Activated CD4-positive, alpha-beta T cell treated with anti-CD3 and anti-CD28 coated beads, Interleukin-2, Interleukin-6, amounts not matched to agents 100 ng/mL and 50 ng/mL, durations not matched to agents 16 hours and 8 hours (primary cell): ENCODE measurements around the gene ABCA13.

ENCODE experiments used
- DNase-seq: peaks from one replicate; pipeline ENCODE4 v3.0.0-alpha.2; 2020

Gene ABCA13

DNA sequence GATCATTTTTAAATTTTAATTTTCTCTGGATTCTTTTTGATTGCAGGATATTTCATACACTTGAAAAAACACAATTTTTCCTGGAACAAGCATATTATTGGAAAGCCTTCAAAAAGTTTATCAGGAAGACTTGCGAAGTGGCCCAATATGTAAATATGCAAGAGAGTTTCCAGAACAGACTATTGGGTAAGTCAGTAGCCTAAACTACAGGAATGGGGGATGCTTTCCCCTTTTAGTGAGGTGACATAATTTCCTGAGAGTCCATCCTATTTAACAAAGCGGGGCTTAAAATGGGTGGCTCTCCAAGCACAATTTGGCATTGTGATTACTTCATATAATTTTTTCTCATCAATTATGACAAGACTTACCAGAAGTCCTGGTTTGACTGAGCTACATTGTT, 77.9 kb downstream of the ABCA13 start:
- no peak for DNase-seq

DNA sequence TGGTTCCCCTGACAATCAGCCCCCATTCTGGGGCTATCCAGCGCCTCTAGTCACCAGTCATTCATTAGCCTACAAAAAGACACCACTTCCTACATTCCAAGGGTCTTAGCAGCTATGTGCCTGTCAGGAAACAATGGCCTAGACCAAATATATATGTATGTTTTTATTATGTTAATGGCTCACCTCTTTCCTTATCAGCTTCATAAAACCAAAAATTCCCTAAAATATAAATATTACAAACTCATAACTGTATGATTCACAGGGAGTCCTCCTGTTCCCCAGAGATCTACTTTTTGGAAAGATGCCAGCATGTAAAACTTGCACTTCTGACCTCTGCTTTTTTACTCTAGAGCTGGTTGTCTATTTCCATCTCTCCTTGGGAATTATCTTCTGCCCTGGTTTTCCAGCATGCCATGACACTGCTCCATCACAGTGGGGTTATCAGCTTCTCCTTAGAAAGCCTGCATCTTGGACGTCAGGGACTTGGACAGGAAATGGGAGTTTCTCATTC, 79.2 kb downstream of the ABCA13 start:
- no peak for DNase-seq

DNA sequence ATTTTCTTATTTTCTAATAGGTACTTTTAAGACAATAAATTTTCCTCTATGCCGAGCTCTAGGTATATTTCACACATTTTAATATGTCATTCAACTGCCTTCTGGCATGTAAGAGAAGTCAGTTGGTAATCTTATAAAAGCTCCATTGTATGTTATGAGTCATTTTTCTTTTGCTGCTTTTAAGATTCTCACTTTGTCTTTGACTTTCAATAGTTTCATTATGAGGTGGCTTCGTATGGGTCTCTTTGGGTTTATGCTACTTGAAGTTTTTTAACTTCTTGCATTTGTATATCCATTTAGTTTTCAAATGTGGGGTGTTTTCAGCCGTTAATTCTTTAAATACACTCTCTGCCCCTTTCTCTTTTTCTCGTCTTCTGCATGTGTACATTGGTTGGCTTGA, 80.5 kb downstream of the ABCA13 start:
- DNase-seq = peak; percentile 74

DNA sequence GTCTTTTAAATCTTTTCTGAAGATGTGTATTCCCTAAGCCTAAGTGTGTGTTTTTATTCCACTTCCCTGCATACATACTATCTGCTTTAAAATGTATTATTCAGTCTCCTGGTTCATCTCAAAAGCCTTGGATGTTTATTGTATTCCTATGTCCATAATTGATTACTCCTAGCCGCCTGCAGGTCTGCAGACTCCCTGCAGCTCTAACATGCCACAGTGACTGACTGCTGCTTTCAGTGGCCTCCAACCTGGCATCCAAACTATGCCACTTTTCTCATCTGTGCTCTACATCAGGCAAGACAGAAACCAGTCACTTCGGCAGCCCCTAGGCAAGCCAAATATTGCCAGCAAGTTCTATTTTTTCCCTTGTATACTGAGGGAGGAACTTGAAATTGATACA, 81.7 kb downstream of the ABCA13 start:
- DNase-seq = peak; percentile 4

DNA sequence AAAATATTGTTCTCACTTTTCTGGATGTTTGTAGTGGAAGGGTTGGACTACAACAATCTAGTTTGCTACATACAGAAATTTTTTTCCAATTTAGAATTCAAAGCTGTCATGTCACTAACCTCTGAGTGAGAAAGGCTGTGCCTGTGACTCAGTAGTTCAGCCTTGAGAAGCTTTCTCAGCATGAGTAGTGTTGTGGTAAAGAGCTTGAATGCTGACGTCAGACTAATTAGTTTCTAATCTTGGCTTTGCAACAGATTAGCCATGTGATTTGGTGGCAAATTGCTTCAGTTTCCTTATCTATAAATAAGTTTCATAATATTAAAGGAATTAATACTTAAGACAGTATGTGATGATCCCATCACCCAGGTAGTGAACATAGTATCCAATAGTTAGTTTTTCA, 83.8 kb downstream of the ABCA13 start:
- DNase-seq = peak; percentile 76

DNA sequence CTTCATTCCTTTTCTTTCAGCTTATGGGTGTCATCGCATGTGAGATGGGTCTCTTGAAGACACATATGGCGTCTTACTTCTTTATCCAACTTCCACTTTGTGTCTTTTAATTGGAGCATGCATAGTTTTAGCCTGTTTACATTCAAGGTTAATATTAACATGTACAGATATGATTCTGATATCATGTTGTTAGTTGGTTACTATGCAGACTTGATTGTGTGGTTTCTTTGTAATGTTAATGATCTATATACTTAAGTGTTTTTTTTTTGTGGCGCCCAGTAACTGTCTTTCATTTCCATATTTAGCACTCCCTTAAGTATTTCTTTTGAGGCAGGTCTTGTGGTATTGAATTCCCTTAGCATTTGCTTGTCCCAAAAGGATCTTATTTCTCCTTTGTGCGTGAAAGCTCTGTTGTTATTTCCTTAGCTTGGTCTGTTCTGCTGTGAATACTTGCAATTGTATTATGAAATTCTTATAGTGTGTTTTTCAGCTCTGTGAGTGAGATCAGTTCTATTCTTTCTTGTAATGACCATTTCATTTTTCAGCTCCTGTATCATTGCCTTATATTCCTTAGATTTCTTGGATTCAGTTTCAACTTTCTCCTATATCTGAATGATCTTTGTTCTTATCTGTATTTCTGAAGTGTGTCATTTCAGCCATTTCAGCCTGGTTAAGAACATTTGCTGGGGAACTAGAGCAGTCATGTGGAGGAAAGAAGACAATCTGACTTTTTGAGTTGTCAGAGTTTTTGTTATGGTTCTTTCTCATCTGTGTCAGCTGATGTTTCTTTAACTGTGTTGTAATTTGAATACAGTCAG, 88.4 kb downstream of the ABCA13 start:
- DNase-seq = no peak

DNA sequence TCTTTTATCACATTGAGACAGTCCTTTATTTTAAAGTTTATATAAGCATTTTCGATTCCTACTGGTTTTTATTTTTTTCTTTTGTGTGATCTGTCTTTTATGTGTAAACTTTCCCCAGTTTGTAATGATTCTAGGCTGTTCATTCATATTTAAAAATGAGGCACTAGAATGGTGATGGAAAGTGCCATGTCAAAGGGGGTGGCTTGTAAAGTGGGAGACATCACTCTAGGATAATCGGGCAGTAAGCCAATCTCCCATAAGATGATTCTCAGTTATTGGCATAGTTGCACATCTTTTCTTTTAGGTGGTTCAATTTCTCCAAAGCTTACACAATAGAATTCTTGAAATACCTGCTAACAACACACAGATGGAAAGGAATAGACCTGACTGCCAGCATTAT, 90.4 kb downstream of the ABCA13 start:
- no peak for DNase-seq

DNA sequence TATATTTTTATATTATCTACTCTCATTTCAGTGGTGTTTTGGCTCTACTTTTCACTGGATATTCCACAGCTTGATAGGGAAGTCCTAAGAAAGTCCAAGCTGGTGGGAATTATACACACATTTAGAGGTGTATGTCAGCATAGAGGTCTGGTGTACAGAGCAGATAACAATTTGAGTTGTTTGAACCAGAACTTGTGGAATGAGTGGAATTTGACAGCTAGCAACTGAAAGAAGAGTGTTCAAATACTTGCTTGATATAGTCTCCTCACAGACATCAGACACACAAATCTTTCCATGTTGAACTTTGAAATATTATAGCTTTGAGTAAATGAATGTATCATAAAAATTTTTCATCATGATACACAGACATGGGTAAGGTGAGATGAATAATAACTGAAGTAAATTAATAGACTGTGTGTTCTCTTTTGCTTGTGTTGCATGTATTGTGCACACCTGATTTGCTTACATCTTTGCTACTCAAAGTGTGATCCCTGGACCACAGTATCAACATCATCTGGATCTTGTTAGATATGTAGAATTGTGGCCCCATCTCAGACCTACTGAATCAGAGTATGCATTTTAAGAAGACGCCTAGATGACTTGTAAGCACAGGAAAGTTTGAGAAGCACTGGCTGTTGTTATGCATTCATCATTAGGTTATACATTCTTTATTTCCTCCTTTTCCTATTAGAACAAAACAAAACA, 91.5 kb downstream of the ABCA13 start:
- DNase-seq = no peak

DNA sequence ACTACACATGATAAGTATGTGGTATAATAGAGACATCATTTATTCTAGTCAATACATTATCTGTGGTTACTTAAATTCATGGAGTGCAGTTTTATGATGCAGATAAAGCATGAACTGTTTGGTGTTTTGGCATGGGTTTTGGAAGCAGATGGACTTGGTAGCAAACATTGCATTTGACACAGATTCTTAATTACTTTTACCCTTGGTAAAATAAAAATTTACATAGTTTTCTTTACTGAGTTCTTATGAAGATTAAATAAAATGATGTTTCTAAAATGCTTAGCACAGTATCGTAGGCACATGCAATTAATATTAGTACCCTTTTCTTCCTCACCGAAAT, 92.0 kb downstream of the ABCA13 start:
- no peak for DNase-seq

DNA sequence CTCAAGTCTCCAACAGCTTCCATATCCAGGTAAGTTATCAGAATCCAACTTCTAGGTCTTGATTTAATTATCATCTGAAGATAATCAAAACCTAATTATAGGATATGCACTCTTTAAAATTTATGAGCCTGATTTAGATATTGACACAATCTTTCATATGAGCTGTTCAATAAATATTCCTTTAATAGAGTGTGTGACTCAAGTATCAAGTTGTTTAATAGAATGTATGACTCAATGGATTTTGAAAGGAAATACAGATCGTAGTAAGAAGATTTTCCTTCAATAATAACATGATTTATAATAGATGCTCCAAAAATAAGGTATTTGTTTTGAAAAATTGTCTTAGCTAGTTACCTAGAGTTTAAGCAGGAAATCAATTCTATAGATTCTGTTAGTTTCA, 97.8 kb downstream of the ABCA13 start:
- no peak for DNase-seq

DNA sequence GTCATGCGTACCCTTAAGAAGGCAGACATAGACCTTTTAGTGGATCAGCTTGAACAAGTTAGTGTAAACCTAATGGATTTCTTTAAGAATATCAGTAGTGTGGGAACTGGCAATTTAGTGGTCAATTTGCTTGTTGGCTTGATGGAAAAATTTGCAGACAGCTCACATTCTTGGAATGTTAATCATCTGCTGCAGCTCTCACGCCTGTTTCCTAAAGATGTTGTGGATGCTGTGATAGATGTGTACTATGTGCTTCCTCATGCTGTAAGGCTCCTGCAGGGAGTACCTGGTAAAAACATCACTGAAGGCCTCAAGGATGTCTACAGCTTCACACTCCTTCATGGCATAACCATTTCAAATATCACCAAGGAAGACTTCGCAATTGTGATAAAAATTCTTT, 103.4 kb downstream of the ABCA13 start:
- DNase-seq = no peak

DNA sequence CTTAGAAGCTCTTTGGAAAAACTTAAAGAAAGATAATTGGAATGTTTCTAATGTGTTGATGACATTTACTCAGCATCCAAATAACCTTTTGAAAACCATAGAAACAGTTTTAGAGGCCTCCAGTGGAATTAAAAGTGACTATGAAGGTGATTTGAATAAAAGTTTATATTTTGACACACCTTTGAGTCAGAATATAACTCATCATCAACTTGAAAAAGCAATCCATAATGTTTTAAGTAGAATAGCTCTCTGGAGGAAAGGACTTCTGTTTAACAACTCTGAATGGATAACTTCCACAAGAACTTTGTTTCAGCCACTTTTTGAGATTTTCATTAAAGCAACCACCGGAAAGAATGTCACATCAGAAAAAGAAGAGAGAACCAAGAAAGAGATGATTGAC, 108.2 kb downstream of the ABCA13 start:
- DNase-seq = no peak

DNA sequence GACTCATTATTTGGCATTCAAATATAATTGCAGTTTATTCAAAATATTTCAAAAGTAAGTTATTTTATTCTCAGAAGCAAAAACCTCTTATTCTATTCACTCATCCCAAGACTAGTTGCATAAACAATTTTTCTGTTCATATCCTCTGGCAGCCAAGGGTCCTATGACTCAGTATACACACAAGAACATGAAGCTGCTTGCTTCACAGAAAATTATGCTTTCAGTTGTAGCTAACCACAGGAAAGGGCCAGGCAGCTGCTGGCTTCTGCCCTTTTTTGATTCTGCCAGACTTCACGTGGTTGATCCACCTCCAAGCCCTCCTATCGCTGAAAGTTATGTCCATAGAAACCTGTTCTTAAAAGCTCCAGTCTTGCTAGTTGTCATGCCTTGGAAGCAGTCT, 108.8 kb downstream of the ABCA13 start:
- peak; percentile 63 for DNase-seq

DNA sequence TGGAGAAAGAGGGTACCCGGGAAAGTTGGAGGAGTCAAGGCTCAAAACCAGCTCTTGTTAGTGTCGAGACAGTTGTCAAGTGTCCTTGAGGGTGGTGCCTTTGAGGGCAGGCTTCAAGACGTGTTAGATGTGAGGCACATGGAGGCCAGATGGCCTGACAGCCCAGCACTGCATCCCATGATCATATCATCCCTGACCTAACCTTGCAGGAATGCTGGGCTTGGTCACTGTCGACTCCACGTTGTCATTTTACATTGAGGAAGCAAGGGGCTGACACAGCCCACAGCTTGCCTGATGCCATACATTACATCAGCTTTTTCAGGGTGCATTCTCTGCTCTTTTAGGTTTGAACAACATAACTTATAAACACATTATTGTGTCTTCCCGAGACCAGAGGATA, 114.1 kb downstream of the ABCA13 start:
- no peak for DNase-seq

DNA sequence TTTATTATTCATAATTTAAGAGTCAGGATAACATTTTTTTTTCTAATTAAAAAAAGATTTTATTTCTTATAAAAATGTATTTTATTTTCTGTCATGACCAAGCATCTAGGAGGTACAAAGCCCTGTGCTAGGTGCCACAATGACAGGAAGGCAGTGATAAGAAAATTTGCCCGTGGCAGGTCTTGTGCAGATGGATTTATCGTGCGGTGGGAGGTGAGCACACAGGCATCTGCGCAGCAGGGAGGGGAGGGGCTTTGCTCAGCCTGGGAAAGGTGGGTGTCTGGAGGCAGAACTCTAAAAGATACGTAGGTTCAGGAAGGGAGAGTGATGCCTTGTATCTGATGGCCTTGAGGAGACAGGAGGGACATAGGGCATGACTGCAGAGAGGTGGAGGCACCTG, 115.6 kb downstream of the ABCA13 start:
- no peak for DNase-seq

DNA sequence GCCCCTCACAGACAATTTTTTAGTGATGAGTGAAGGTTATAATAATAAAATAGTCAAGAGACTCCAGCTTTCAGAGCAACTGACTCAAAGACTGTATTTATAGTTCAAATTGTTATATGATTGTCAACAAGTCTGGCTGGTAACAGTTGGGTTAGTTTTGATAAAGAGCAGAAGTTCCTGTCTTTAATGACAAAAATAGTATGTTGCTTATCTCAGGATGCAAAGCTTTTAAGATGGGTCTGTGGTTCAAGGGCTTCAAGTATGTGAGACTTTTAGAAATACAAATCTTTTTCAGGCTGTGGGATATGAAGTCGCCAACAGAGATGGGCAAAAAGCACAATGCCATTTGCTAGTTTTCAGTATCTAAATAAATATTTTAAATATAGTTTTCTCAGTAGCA, 118.4 kb downstream of the ABCA13 start:
- DNase-seq = no peak

DNA sequence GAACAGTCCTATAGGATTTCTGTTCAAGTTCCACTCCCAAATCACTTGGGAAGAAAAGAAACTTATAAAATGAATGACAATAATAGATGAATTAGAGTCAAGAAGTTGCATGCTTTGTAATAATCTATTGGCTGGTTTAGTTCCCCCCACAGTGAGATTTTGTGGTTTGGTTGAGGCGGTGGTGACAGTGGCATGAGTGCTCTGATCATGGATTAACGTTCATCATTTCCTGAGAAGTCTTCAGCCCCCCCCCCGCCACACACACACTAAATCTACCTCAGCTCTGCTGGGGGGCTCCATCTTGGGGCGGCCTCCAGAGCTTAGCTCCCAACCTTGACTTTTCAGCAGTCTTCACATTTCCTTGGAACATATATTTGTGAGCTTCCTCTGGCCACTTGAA, 121.7 kb downstream of the ABCA13 start:
- DNase-seq = no peak

DNA sequence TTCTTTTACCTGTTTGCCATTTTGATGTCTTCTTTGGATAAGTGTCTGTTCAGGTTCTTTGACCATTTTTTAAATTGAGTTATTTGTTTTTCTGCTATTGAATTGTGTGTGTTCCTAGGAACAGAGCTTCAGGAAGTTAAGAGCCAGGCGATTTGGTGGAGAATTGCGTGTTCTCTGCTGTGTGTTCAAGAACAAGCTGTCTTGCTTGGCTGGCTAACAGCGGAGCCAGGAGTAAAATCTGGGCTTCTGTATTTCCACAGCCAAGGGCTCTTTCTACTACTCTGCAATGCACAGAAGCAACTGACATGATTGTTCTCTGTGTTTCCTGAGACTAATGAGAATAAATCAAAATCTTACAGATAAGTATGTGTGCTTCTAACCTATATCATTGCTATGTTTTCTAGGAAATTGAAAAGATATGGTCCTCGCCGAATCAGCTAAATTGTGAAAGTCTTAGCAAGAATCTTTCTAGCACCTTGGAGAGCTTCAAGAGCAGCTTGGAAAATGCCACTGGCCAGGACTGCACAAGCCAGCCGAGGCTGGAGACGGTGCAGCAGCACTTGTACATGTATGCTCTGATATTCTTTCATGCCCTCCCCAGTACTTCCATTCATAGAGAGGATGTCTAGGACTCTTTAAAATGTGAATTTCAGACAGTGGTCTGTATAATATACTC, 124.2 kb downstream of the ABCA13 start:
- no peak for DNase-seq

DNA sequence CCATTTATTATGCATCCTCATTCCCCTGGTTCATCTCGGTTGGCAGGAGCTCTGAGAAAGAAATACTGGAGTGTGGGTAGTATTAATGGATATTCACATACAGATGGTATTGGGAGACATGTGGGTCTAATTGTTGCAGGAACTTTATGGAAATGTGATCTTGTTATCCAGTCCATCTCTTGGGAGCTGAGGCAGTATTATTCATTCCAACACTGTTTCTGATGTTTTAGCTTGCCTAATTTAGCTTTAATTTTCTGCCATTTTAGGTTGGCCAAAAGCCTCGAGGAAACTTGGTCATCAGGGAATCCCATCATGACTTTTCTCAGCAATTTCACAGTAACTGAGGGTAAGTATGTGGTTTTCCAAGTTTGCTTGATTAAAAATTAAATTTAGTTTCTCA, 125.7 kb downstream of the ABCA13 start:
- DNase-seq = no peak

DNA sequence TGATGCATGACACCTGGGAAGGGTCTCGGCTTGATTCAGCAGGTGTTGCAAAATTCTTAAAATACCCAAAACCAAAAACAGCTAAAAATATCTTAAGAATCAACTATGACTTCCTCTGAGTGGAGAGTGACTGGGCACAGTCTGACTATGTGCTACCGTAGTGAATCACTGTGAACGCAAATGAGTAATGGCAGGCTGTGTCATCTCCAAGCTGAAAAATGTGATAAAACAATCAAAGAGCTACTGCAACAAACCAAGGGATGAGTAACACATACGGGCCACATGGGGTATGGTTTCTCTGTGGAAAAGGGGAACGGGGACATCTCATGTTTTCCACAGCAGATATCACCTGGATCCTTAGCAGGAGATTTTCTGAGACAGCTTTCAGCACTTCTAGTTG, 127.5 kb downstream of the ABCA13 start:
- peak; percentile 83 for DNase-seq

DNA sequence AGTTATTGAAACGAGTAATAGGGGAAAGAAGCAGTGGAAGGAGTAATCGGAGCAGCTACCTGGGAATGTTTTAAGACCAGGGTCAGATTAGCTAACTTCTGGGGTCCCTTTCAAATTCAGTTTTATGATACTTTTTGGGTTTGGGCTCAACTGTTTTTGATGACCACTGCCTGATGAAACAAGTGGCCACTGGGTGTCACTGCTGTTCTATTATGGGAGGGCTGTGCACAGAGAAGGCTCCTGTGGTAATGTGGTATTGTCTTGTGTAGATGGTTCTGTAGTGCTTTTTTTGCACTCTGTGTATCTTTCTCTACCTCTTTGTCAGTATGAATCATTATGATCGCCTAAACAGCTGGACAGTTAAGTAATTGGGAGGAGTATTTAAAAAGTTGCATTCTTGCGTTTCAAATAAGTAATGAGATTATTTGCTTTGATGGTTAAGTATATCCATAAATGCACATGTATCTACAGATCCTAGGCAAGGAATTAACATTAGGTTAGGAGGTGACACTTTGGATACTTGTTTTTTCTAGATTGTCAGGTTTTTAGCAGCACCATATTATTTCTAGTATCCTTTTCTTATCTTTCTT, 128.4 kb downstream of the ABCA13 start:
- DNase-seq = peak; percentile 79

DNA sequence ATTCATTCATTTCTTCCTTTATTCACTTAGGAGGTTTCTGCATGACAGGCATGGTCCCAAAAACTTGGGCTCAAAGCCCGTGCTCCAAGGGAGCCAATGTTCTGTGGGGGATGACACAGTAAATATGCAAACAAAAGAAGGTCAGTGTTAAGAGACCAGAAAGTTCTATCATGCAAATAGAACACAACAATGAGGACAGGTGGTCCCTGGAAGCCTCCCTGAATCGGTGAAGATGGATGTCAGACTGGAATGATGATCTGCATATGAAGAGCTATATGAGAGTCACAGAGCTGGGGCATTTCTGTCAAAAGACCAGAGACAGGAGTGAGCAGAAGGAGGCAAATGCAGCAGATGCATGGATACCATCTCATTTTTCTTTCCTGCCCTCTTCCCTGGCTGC, 129.0 kb downstream of the ABCA13 start:
- no peak for DNase-seq

DNA sequence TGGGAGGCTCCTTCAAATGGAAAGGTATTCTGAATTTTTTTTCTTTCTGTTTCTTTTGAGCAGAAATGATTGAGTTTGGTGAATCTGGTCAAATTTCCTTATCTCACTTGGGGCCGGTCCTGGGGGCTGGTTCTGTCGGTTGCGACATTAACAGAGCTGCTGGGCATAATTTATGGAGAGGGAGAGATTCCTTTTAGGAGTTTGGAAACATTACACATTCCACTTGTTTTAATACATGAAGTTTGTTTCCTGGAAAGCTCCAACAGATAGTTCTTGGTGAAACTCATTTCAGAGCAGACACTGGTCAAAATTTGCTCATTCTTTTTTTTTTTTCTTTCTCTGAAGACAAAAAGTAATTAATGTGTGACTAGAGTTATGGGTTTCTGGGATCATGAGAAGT, 129.9 kb downstream of the ABCA13 start:
- no peak for DNase-seq

DNA sequence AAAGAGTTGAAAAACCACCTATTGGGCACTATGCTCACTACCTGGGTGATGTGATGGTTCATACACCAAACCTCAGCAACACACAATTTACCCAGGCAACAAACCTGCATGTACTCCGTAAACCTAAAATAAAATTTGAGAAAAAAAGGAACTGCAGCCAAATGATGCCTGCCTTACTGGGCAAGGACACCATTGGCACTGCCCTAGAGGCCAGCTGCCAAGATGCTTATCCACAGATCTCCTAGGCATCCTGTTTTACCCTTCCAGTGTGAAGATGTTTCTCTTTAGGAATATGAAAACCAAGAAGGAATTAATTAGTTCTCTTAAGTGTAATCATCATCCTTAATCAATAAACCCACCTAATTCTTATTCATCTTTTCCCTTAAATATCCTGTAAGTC, 133.4 kb downstream of the ABCA13 start:
- DNase-seq = no peak
